Heart left ventricle (tissue), 16 donors: ENCODE results near the gene HLA-DMB. TPM values are rescaled to one million over a fixed set of nuclear protein-coding genes. Genes with fewer than 3 reads are reported as not detected.

Experiments
- ATAC-seq, 4 donors: fragments of 200-7000 bp; cut with Tn5 transposase; one replicate each; pipeline ENCODE4 v1.9.1; 2020 to 2022; ENCODE audit warnings: moderate library complexity in 4 of 4, mild to moderate bottlenecking in 3 of 4, moderate number of reproducible peaks in 1 of 4
- DNase-seq, 5 donors: peaks; one replicate each; pipeline ENCODE4 v3.0.0-alpha.2; 2020
- H3K27ac ChIP-seq, 12 donors: fragments of 200-600 bp; sonication (generic) in 4 of 12; one replicate each; pipeline versions ENCODE4 v1.5.0 to v1.8.0; 2016 to 2022; ENCODE audit warnings: mild to moderate bottlenecking in 2 of 12
- H3K27me3 ChIP-seq, 9 donors: fragments of 200-600 bp; sonication (generic) in 2 of 9; one replicate each; pipeline versions ENCODE4 v1.5.1 to v1.8.0; 2016 to 2022; ENCODE audit warnings: mild to moderate bottlenecking in 3 of 9
- H3K36me3 ChIP-seq, 9 donors: fragments of 200-600 bp; sonication (generic) in 2 of 9; one replicate each; pipeline versions ENCODE4 v1.5.0 to v1.8.0; 2018 to 2022; ENCODE audit warnings: mild to moderate bottlenecking in 2 of 9
- H3K4me1 ChIP-seq, 12 donors: fragments of 200-600 bp; sonication (generic) in 4 of 12; one replicate each; pipeline versions ENCODE4 v1.5.0 to v1.8.0; 2016 to 2022; ENCODE audit warnings: mild to moderate bottlenecking in 3 of 12
- H3K4me3 ChIP-seq, 12 donors: fragments of 200-600 bp; sonication (generic) in 4 of 12; one replicate each; pipeline versions ENCODE4 v1.5.0 to v1.8.0; 2017 to 2022; ENCODE audit warnings: mild to moderate bottlenecking in 9 of 12, moderate library complexity in 4 of 12
- H3K9me3 ChIP-seq, 12 donors: fragments of 200-600 bp; sonication (generic) in 4 of 12; one replicate each; pipeline versions ENCODE4 v1.5.0 to v1.8.0; 2016 to 2022; ENCODE audit warnings: mild to moderate bottlenecking in 1 of 12
- CTCF ChIP-seq, 12 donors: fragments of 200-600 bp; sonication (generic) in 4 of 12; IDR thresholded peaks; one replicate each; pipeline versions ENCODE4 v1.5.0 to v1.8.0; 2018 to 2022; ENCODE audit warnings: antibody characterized with exemption in 12 of 12, mild to moderate bottlenecking in 5 of 12
- POLR2A ChIP-seq, 2 donors: fragments of 450-650 bp; IDR thresholded peaks; one replicate each; pipeline ENCODE4 v1.6.1; 2017; ENCODE audit warnings: antibody characterized with exemption in 2 of 2, mild to moderate bottlenecking in 2 of 2, moderate library complexity in 2 of 2
- WGBS, 4 donors: extraction: QIAGEN DNeasy Blood & Tissue Kit in 2 of 4; methylation state at CpG; one replicate each; pipeline versions ENCODE4 v1.1.5 to v1.1.7; 2013 to 2018; 5-methylcytosine and 5-hydroxymethylcytosine counted together
- intact Hi-C, 10 donors: fragments of 100-400 bp; cut with DNase I; formaldehyde crosslinking; loops; one replicate each; pipeline versions ENCODE4 v1.11.1 to v1.14.2; 2022
- polyA plus RNA-seq, 2 donors: library from polyadenylated mRNA; stranded (reverse); fragments of 200-250 nt; gene quantifications; one replicate each; pipeline ENCODE4 v1.2.3, GENCODE V29; 2013
- total RNA-seq, 9 donors: library from RNA; depleted of rRNA in 2 of 9; stranded (reverse); fragments of >200 nt in 2 of 9; fragmentation: NEBNext Ultra II Directional in 3 of 9; extraction: Animal tissue kit (Norgen Biotek cat#: 25700) in 3 of 9; gene quantifications; one replicate each; pipeline versions ENCODE4 v1.1.0 to v1.2.4, GENCODE V29; 2016 to 2023
- donor health status: ischemic (EF 13 %, LVEDD 7.1; RV severe dilation, severe dysfunction).
- donor health status: healthy with polysubstance abuse.
- donor health status: DM: no; HTN: yes; CAD: no.
- donor health status: DM: no; HTN: no; CAD: no.
- donor health status: ischemic (EF 25% LVEDD 6.9; RV normal size, moderate dysfunction).
- donor health status: ischemic (EF 25% LVEDD 5.7; RV mildly dilated, moderate dysfunction).
- donor health status: healthy.
- donor health status: DM: yes; HTN: yes; CAD: no.
- donor health status: ischemic (EF 35%, LVEDD 5.7; RV mildly dilated, moderate dysfunction).
- donor health status: nonischemic (EF 11% LVEDD 7.7; RV severe dilation, severe dysfunction).
- donor health status: DM: yes; HTN: yes; CAD: no.
- donor health status: PGD.
- donor health status: ischemic (EF 29% LVEDD 5.4; RV normal size, mild dysfunction).
- donor health status: nonischemic (EF 23%, LVEDD 6.1; RV moderate dilation, normal function).

Gene HLA-DMB
- total and polyA plus RNA-seq, 11 donors, result 2.7 to 127 (median 6.7) TPM

DNA sequence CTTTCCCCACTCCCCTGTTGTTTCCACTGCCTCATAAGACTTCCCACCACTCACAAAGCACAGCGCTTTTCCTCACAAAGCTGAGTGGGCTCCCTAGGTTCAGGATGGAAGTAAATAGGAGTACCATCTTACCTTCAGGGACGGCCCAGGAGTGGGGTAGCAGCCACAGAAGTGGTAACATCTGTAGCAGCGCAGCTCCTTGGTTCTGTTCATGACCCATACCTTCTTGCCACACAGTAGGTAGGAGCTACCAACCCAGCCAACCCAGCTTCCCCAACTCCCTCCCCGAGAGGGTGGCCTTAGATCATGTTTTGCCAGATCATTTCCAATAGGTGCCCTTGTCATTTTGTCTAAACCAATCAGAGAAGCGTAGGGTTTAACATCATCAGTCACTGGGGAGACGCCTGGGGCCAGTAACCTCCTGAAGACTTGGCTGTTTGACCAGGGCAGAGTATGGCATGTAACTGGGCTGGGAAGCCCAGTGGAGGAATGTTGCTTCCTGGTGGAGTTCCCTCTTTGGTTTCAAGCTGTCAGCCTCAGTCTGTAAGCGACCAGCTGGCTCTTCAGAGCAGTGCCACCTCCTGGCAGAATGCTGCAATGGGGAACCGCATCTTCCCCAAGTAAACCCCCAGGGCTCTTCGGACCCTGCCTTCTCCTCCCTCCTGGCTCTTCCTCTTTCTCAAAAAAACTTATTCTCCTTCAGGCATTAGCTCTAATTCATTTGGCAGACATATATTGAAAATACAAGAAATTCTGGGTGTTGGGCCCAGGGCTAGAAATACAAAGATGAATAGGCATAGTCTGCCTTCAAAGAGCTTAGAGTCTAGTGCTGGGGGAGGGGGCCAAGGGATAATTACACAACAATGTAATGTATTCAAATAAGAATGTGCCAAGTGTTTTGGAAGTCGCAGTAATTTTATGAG is 12.2 kb upstream of the HLA-DMB start, which contains the start of gene HLA-DMA:
HLA-DMA (minus strand) TSS at position 281 of the 923 bp plus-strand sequence; CDS start at position 220, 61 bp downstream.
- intact Hi-C loops, result loop anchor here in 4 of 10 donors (1.0 to 2.0 kb wide), 4 partner anchors 12 to 18 kb away; partner anchors contain the start of gene HLA-DMB (in 1 of the 4)
- Histone ChIP-seq H3K27me3 (no peaks in the 10 kb centered on the region), H3K4me3 (peak within 1 kb of the TSS; percentile 11 to 63 (median 43)), H3K27ac (peak within 1 kb of the TSS; percentile 34 to 94 (median 78)), H3K9me3 (no peaks in the 10 kb centered on the region), H3K36me3 (peaks cover 0 to 16% (median 0%) of the 10 kb centered on the region in 9 donors), H3K4me1 (peaks cover 0 to 71% (median 5%) of the 10 kb centered on the region in 12 donors)
- ATAC-seq (peak; percentile 99 to 100 (median 100)), DNase-seq (peak; percentile 82 to 89 (median 87))
- 29 to 43% (median 38%) methylated on average over 8 to 10 of the region's 10 CpGs for WGBS, 4 donors
- peak in 1 of 2 donors; percentile 73 for TF ChIP-seq POLR2A (IDR thresholded peaks at IDR 0.05)
- peak; percentile 65 to 93 (median 81) for TF ChIP-seq CTCF (IDR thresholded peaks at IDR 0.05)

DNA sequence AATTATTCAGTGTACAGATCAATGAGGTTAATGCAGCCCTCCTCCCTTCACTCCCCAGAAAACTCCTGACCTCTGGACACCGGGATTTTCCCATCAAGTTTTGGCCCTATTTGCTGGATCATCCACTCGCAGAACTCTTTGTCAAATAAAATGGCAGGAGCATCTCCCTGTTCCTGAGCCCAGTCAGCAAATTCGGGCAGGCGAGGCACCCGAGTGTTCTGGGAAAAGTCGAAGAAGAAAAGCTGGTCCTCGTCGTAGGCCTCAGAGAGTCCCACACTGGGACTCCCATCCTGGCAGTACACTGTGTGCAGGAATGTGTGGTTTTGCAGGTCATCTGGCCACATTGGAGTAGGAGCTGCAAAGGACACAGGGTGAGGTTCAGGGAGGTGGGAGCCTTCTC is 9.6 kb upstream of the HLA-DMB start:
- H3K27ac ChIP-seq, result no peak overlapping the region
- intact Hi-C loops, result no loop called here
- DNase-seq (no peak), ATAC-seq (no peak)
- WGBS, 4 donors, result 95 to 100% (median 96%) methylated on average over 8 of the region's 8 CpGs
- peak overlapping the region in 1 of 12 donors; percentile 63 for H3K4me3 ChIP-seq
- H3K27me3 ChIP-seq, result no peaks in the 10 kb centered on the region
- H3K36me3 ChIP-seq, result peaks cover 0 to 16% (median 0%) of the 10 kb centered on the region in 9 donors
- peaks cover 0 to 89% (median 5%) of the 10 kb centered on the region in 12 donors for H3K4me1 ChIP-seq
- peaks cover 0 to 8% (median 0%) of the 10 kb centered on the region in 12 donors for H3K9me3 ChIP-seq
- TF ChIP-seq CTCF (IDR thresholded peaks at IDR 0.05) (no peak), POLR2A (IDR thresholded peaks at IDR 0.05) (no peak)

- 91 to 94% (median 93%) methylated on average over 3 of the region's 3 CpGs for WGBS, 4 donors
- Histone ChIP-seq H3K36me3 (peaks cover 0 to 16% (median 0%) of the 10 kb centered on the region in 9 donors), H3K27ac (no peak overlapping the region), H3K27me3 (no peaks in the 10 kb centered on the region), H3K4me3 (peak overlapping the region in 1 of 12 donors; percentile 63), H3K4me1 (peaks cover 0 to 89% (median 5%) of the 10 kb centered on the region in 12 donors), H3K9me3 (peaks cover 0 to 8% (median 0%) of the 10 kb centered on the region in 12 donors)
- ATAC-seq (no peak), DNase-seq (no peak)
- TF ChIP-seq CTCF (IDR thresholded peaks at IDR 0.05), result no peak
- no peak for TF ChIP-seq POLR2A (IDR thresholded peaks at IDR 0.05)
- intact Hi-C loops, result no loop called here
Measured at GRCh38 chr6:32950010-32950409, 9.2 kb upstream of the HLA-DMB start.

- intact Hi-C loops, result loop anchor here in 1 of 10 donors (10.0 kb wide), 1 partner anchor 54 kb away; no protein-coding TSS in a partner anchor
- Histone ChIP-seq H3K4me1 (peaks cover 0 to 87% (median 5%) of the 10 kb centered on the region in 12 donors), H3K9me3 (peaks cover 0 to 8% (median 0%) of the 10 kb centered on the region in 12 donors), H3K36me3 (peaks cover 0 to 16% (median 0%) of the 10 kb centered on the region in 9 donors), H3K27me3 (no peaks in the 10 kb centered on the region), H3K4me3 (no peak overlapping the region), H3K27ac (no peak overlapping the region)
- no peak for TF ChIP-seq POLR2A (IDR thresholded peaks at IDR 0.05)
- TF ChIP-seq CTCF (IDR thresholded peaks at IDR 0.05), result no peak
- no peak for DNase-seq
- 86 to 97% (median 91%) methylated on average over 9 of the region's 9 CpGs for WGBS, 4 donors
- ATAC-seq, result no peak
Measured at GRCh38 chr6:32949113-32949512, 8.3 kb upstream of the HLA-DMB start.
